H1 (cell line): ENCODE results near the gene LCA5L.

Source experiments
- GTF2F1 ChIP-seq: IDR thresholded peaks from 2 replicates; pipeline ENCODE4 v1.6.1; 2012; ENCODE audit warnings: low read depth, low read length, improper control_type of control experiment, borderline replicate concordance
- TF ChIP-seq, protein P1 (sequence below), 3 experiments: IDR thresholded peaks; 1 replicate in 2 of 3; 2 replicates in 1 of 3; pipeline versions ENCODE4 v1.5.1 to v1.6.1; 2011; ENCODE audit warnings: low read length in 3 of 3, mild to moderate bottlenecking in 3 of 3, inconsistent platforms in 2 of 3, low read depth in 1 of 3, moderate library complexity in 1 of 3; ENCODE audit not compliant: insufficient read depth in 1 of 3; ENCODE audit errors: control extremely low read depth in 1 of 3

DNA sequence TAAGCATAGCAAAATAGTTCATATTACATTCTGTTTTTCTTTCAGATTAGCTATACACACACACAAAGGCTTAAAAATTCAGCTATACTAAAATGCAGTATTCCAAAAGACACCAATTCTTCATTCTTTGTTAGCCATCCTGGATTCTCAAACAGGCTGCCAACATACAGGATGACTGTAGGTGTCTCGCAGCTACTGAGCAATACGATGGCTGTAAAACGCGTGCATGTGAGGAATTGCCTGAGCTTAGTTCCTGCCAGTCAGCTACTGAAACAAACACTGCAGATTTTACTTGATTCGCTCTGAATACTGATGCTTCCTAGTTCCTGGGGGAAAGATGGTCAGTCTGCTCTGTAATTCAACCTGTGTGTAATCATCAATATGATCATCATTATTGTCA lies 71.9 kb downstream of the LCA5L start:
- TF ChIP-seq, protein P1, sequence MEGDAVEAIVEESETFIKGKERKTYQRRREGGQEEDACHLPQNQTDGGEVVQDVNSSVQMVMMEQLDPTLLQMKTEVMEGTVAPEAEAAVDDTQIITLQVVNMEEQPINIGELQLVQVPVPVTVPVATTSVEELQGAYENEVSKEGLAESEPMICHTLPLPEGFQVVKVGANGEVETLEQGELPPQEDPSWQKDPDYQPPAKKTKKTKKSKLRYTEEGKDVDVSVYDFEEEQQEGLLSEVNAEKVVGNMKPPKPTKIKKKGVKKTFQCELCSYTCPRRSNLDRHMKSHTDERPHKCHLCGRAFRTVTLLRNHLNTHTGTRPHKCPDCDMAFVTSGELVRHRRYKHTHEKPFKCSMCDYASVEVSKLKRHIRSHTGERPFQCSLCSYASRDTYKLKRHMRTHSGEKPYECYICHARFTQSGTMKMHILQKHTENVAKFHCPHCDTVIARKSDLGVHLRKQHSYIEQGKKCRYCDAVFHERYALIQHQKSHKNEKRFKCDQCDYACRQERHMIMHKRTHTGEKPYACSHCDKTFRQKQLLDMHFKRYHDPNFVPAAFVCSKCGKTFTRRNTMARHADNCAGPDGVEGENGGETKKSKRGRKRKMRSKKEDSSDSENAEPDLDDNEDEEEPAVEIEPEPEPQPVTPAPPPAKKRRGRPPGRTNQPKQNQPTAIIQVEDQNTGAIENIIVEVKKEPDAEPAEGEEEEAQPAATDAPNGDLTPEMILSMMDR (IDR thresholded peaks at IDR 0.05; ENCODE audit: control extremely low read depth in 1 of 3, insufficient read depth in 1 of 3, low read depth in 1 of 3, low read length in 3 of 3): peak in 2 of 3 experiments; percentile 20 to 49; a peak in 3 of 4 replicates
- TF ChIP-seq GTF2F1: no peak
